ENCODE data around the gene HPS1. TPM values are rescaled to one million over a fixed set of nuclear protein-coding genes. Genes with fewer than 3 reads are reported as not detected.

Gene HPS1
- polyA plus RNA-seq, 2 of the 4 experiments (the other 2 are of a cell fraction), result 25.1 to 28.2 TPM

GRCh38 chr10:98449287-98449686 is 2.6 kb upstream of the HPS1 start:
- Histone ChIP-seq H3K9me3 (peaks cover 9% of the 10 kb centered on the region; the same call in 2 of the 3 replicates), H3K4me1 (peaks cover 3% of the 10 kb centered on the region; the same call in 1 of the 3 replicates), H3K4me3 (no peak overlapping the region), H3K4me2 (no peak overlapping the region), H3K27ac (no peak overlapping the region)
- TF ChIP-seq JUN (IDR thresholded peaks at IDR 0.05), result no peak
- peak; percentile 35 for TF ChIP-seq ZFP36 (IDR thresholded peaks at IDR 0.05; ENCODE audit: borderline replicate concordance, partially characterized antibody)
- FAIRE-seq (no peak), ATAC-seq (no peak), DNase-seq (ENCODE audit: low read depth in 1 of 2, low spot score in 1 of 2) (no peak)
- ChIA-PET POLR2A (no interaction called here), CTCF (no interaction called here)

DNA sequence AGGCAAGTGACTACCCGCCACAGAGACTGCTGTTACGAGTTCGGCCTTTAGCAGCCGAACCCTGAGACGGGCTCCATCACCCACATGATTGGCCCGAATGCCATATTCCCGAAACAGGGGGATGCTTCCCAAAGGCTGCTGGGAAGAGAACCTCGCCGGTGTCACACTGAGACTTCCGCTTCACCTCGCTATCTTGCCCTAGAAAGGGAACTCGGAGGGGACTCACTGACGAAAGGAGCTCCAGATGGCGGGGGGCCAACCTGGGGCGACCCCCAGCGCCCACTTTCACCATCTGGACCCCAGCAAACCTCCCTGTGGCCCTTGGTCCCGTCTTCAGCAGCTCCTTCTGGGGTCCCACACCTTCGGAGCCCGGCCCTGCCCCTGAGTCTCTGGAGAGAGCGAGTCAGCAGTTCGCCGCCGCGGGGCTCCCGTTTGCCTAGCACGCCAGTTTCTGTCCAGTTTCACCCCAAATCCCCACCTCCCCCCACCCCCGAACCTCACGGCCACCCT is 529 bp downstream of the HPS1 start:
- peak; percentile 57 to 80 for ATAC-seq
- Histone ChIP-seq H3K9me3 (peaks cover 9% of the 10 kb centered on the region; the same call in 2 of the 3 replicates), H3K4me1 (peaks cover 3% of the 10 kb centered on the region; the same call in 1 of the 3 replicates), H3K27ac (peak overlapping the region; percentile 87 to 93), H3K4me3 (peak overlapping the region; percentile 72), H3K4me2 (peak overlapping the region; percentile 79)
- ChIA-PET POLR2A (interaction anchor here (1.0 kb wide), 1 partner anchor 14 kb away, joined by 3 read pairs; no protein-coding TSS in a partner anchor), CTCF (interaction anchor here (1.5 to 1.9 kb wide), 3 partner anchors 10 to 21 kb away, joined by 5 to 9 read pairs (median 5); no protein-coding TSS in a partner anchor)
- FAIRE-seq, result no peak
- peak in 1 of 2 experiments; percentile 36 for DNase-seq (ENCODE audit: low read depth in 1 of 2, low spot score in 1 of 2)
- 39% methylated on average over 26 of the region's 28 CpGs for WGBS (ENCODE audit: missing lambda C conversion rate)
- TF ChIP-seq MYC (IDR thresholded peaks at IDR 0.05; ENCODE audit: borderline replicate concordance, low read length) (no peak), CHD4 (IDR thresholded peaks at IDR 0.05; ENCODE audit: borderline replicate concordance) (no peak), GATA3 (IDR thresholded peaks at IDR 0.05; ENCODE audit: borderline replicate concordance) (no peak), KDM1A (IDR thresholded peaks at IDR 0.05; ENCODE audit: low read depth) (no peak)
- TF ChIP-seq, protein P1, sequence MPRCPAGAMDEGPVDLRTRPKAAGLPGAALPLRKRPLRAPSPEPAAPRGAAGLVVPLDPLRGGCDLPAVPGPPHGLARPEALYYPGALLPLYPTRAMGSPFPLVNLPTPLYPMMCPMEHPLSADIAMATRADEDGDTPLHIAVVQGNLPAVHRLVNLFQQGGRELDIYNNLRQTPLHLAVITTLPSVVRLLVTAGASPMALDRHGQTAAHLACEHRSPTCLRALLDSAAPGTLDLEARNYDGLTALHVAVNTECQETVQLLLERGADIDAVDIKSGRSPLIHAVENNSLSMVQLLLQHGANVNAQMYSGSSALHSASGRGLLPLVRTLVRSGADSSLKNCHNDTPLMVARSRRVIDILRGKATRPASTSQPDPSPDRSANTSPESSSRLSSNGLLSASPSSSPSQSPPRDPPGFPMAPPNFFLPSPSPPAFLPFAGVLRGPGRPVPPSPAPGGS (IDR thresholded peaks at IDR 0.05), result no peak

- 90% methylated on average over 10 of the region's 10 CpGs for WGBS (ENCODE audit: missing lambda C conversion rate)
- DNase-seq (ENCODE audit: low read depth in 1 of 2, low spot score in 1 of 2) (no peak), ATAC-seq (peak in 1 of 2 experiments; percentile 4; a peak in 1 of 6 replicates), FAIRE-seq (no peak)
- POLR2A ChIA-PET, result no interaction called here
- CTCF ChIA-PET, result interaction anchor here (1.5 to 1.9 kb wide), 3 partner anchors 9 to 22 kb away, joined by 5 to 9 read pairs (median 5); no protein-coding TSS in a partner anchor
- TF ChIP-seq HEYL (CRISPR knock-in tag; IDR thresholded peaks at IDR 0.05), result no peak
- no peak for TF ChIP-seq RCOR1 (IDR thresholded peaks at IDR 0.05; ENCODE audit: low read depth, low read length)
- TF ChIP-seq MYC (IDR thresholded peaks at IDR 0.05; ENCODE audit: borderline replicate concordance, low read length), result no peak
- no peak for TF ChIP-seq CEBPB (IDR thresholded peaks at IDR 0.05)
- no peak for TF ChIP-seq FOXS1 (CRISPR knock-in tag; IDR thresholded peaks at IDR 0.05)
- TF ChIP-seq JUNB (IDR thresholded peaks at IDR 0.05), result no peak
- TF ChIP-seq HMGXB4 (CRISPR knock-in tag; IDR thresholded peaks at IDR 0.05; ENCODE audit: borderline replicate concordance), result no peak
- no peak for TF ChIP-seq FOSB (CRISPR knock-in tag; IDR thresholded peaks at IDR 0.05)
- TF ChIP-seq POLR2A (IDR thresholded peaks at IDR 0.05; ENCODE audit: low read length), result no peak
- TF ChIP-seq RFX5 (IDR thresholded peaks at IDR 0.05), result no peak
- no peak for TF ChIP-seq CHD2 (IDR thresholded peaks at IDR 0.05; ENCODE audit: low read length, partially characterized antibody)
- TF ChIP-seq ZNF302 (CRISPR knock-in tag; IDR thresholded peaks at IDR 0.05), result no peak
- TF ChIP-seq MAFK (IDR thresholded peaks at IDR 0.05; ENCODE audit: partially characterized antibody), result no peak
- no peak for TF ChIP-seq E2F6 (IDR thresholded peaks at IDR 0.05; ENCODE audit: borderline replicate concordance, low read depth)
- TF ChIP-seq NFE2L2 (conservative IDR thresholded peaks at IDR 0.05; ENCODE audit: low read length), result no peak
- TF ChIP-seq CBX2 (IDR thresholded peaks at IDR 0.05; ENCODE audit: borderline replicate concordance, low read depth), result no peak
- Histone ChIP-seq H3K9me3 (peaks cover 9% of the 10 kb centered on the region; the same call in 2 of the 3 replicates), H3K27ac (no peak overlapping the region; a peak in 1 of 6 replicates), H3K4me3 (no peak overlapping the region; the same call in 2 of the 3 replicates), H3K4me1 (peaks cover 3% of the 10 kb centered on the region; the same call in 1 of the 3 replicates), H3K4me2 (peak overlapping the region; percentile 79)
Measured at GRCh38 chr10:98445200-98445812, 1.4 kb downstream of the HPS1 start.

Measured in A549 (cell line).